Gastrocnemius medialis (tissue), 4 donors: ENCODE results near the gene PHKB.

ENCODE experiments used
- CTCF ChIP-seq, 5 experiments: fragments of 450-650 bp in 3 of 5; fragments of 200-600 bp in 2 of 5; sonication (generic) in 2 of 5; IDR thresholded peaks in 4 of 5; conservative IDR thresholded peaks in 1 of 5; 1 replicate in 4 of 5; 2 replicates in 1 of 5; pipeline ENCODE4 v1.5.1; 2016 to 2019; ENCODE audit warnings: antibody characterized with exemption in 5 of 5, mild to moderate bottlenecking in 3 of 5, moderate library complexity in 3 of 5
- POLR2A ChIP-seq, 2 donors: fragments of 450-650 bp; IDR thresholded peaks; one replicate each; pipeline ENCODE4 v1.6.1; 2017; ENCODE audit warnings: antibody characterized with exemption in 2 of 2, mild to moderate bottlenecking in 2 of 2, moderate library complexity in 2 of 2

- TF ChIP-seq CTCF (IDR thresholded peaks at IDR 0.05 in 4 of 5, conservative IDR thresholded peaks at IDR 0.05 in 1 of 5) = no peak
- TF ChIP-seq POLR2A (IDR thresholded peaks at IDR 0.05) = no peak
Measured at GRCh38 chr16:47627721-47628120, 166.6 kb downstream of the PHKB start.
